Skeletal muscle cell (primary cell): ENCODE results near the gene CD109.
"Not testable (repeated sequence)": the region's sequence is repeated elsewhere in the genome, so short reads cannot be mapped to it uniquely, and the experiment has no call there.

Experiments
- DNase-seq: peaks from one replicate; pipeline ENCODE4 v3.0.0-alpha.2; 2010; ENCODE audit warnings: low read depth
- H3K4me3 ChIP-seq: 2 replicates; pipeline ENCODE4 v1.5.1; 2011; ENCODE audit warnings: low read depth, mild to moderate bottlenecking, control low read depth, low read length, moderate library complexity

The CD109 gene

DNA sequence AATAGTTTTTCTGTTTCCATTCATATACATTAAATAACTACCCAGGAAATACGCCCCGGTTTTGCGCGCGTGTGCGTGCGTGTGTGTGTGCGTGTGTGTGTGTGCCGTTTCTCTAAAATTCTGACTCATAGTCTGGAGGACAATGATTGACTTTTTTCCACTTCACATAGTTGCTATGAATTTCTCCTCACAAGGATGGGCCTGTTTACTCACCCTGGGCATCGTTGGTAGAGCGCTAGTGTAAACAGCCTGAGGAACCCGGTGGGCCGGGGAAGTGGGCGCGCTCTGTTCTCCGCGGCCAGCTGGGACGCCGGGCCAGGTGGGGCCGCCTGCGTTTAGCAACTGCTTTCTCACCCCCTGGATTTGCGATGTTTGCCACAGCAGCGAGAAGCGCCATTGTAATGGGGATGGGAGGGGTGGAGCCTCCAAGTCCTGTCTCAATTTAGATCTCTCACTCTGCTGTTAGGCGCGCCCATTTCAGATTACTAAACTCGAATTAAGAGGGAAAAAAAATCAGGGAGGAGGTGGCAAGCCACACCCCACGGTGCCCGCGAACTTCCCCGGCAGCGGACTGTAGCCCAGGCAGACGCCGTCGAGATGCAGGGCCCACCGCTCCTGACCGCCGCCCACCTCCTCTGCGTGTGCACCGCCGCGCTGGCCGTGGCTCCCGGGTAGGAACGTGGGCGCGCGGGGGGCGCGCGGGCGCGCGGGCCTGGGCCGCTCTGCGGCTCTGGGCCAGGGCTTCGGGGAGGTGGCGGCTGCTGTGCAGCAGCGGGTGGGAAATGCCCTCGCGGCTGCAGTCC is at the start of gene CD109:
Gene CD109, plus strand, starts transcription at position 585 of the 803 bp plus-strand sequence. Its CDS starts 13 bp downstream, at position 598.
- peak within 1 kb of the TSS; percentile 58 for H3K4me3 ChIP-seq
- peak; percentile 66 for DNase-seq

DNA sequence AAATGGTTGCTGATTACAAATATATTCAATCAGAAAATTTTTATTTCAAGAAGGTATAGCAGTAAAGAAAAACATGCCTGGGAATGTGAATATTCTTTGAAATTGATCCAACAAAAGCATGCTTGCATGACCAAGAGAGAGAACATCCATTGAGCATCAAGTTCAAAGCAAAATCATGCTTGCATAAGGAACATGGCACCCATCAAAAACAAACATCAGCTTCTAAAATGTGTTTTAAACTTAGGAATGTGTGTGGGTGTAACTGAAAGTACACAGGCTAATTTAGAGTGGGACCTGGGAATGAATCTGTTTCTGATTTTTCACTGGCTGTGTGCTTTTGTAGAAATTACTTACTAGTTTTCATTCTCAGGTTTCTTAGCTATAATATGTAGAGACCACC is 47.8 kb upstream of the CD109 start:
- H3K4me3 ChIP-seq = no peak overlapping the region
- peak; percentile 22 for DNase-seq

DNA sequence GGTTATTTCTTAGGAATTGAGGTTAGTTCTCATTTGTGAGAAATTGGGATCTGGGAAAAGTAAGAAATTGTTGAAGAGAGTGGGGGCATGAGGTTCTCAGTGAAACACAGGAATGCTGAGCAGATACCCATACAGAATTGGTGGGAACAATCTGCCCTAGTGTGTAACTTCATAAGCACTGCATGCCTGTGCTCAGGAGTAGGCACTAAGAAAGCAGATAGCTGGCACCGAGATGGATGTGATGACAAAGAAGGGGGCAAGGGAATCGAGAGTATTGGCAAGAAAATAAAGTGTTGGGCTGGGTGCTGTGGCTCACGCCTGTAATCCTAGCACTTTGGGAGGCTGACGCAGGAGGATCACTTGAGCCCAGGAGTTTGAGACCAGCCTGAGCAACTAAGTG is 46.2 kb upstream of the CD109 start:
- no peak for DNase-seq
- no peak overlapping the region for H3K4me3 ChIP-seq

GRCh38 chr6:73652637-73653570 is 43.1 kb upstream of the CD109 start:
- DNase-seq = no peak
- peak overlapping the region; percentile 98 for H3K4me3 ChIP-seq

DNA sequence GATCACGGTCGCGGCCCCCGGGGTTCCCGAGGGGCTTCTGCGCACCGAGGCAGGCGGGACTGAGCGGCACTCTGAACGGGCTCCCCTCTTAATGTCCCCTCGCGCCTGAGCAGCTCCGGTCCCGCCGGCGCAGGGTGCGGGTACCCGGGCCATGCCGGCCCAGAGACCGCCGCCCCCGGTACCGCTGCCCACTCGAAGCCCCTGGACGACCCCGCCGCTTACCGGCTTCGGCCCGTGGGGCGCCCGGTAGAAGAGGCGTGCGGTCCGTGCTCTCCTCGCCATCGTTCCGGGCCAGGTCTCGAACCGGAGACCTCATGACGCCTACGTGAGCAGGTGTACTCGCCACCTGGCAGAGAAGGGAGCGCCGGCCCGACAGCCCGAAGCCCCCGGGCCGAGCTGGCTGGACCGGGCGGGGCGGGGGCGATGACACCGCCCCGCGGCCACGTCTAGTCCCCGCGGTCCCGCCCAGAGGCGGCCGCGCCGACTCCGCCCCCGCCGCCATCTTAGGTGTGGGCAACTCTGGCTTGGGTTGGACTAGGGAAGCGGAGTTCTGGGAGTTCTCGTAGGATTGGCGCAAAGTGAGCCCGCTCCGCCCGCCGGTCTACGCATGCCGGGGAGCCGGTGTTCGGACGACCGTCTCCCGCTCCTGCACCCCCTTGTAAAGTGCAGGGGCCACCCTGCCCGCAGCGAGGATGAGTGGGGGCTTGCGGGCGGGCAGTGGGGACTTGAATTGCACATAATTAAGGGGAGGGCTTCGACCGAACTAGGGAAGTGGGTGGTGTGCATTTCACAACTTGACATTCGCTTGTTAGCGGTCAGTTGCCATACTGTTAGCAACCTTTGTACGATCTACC is 42.2 kb upstream of the CD109 start, which contains the start of gene SLC17A5:
Gene SLC17A5, minus strand, starts transcription at position 422 of the 854 bp plus-strand sequence. Its CDS starts 106 bp downstream, at position 316.
- peak within 1 kb of the TSS; percentile 98 for H3K4me3 ChIP-seq
- peak; percentile 78 for DNase-seq

GRCh38 chr6:73655341-73655917 is 40.6 kb upstream of the CD109 start:
- no peak for DNase-seq
- H3K4me3 ChIP-seq = no peak overlapping the region

DNA sequence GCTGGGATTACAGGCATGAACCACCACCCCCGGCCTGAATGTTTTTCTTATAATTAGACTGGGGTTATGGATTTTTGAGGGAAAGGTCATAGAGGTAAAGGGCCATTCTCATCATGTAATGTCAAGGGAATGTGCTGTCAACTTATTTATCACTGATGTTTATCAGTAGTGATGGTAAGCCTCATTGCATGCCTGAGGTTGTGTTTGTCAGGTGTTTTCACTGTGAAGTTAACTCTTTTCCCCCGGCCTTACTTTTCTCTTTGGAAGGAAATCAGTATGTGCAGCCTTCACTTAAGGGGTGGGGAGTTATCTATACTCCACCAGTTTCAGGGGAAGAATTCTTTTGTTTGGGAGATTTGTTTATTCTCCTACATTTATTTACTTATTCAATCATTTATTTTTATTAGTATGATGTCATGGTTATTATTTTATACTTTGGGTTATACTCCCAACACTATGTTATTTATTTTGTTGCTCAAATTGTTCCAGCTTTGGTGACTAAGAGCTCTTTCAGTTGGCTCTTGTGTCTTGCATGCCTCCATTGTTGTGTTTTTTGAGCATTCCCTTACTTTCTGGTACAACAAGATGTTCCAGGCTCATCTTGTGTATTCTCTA is 39.4 kb upstream of the CD109 start:
- H3K4me3 ChIP-seq = no peak overlapping the region
- no peak for DNase-seq

DNA sequence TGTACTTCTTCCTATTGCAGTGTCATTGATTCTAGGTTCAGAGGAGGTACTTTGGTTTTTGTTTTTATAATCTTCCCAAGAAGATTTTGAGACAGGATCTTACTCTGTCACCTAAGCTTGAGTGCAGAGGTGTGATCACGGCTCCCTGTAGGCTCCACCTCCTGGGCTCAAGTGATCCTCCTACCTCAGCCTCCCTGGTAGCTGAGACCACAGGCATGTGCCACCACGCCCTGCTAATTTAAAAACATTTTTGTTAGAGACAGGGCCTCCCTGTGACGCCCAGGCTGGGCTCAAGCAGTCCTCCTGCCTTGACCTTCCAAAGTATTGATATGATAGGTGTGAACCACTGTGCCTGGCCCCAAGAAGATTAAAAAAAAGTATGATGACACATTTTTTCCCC is 38.8 kb upstream of the CD109 start:
- DNase-seq = no peak
- no peak overlapping the region for H3K4me3 ChIP-seq

- no peak overlapping the region for H3K4me3 ChIP-seq
- no peak for DNase-seq
Measured at GRCh38 chr6:73664701-73665100, 31.3 kb upstream of the CD109 start.

DNA sequence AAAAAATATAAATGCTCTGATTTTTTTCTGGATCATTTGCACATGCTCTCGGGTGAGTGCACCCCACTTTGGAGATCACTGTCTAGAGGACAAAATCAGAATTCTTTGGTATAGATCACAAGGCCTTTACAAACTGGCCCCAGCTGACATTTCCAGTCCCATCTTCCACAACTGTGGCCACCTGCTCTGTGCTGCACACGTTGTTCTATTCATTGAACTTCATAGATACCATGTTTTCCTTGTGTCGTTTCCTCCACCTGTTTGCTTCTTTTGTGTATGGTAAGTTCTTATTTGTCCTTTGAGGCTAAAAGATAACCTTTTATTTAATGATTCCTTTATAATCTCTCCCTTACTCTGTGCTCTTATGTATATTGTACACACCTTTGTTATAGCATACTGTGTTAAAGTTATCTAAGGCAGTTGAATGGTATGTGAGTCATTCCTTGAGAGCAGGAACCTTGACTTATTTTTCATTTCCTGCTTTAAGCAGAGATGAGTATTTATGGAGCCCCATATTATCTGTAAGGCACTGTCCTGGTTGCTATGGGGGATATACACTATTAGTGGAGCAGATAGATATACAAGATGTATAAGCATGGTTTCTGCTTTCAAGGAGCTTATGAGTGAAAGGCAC is 30.2 kb upstream of the CD109 start:
- DNase-seq = no peak
- H3K4me3 ChIP-seq = no peak overlapping the region

GRCh38 chr6:73666393-73666792 is 29.6 kb upstream of the CD109 start:
- no peak overlapping the region for H3K4me3 ChIP-seq
- no peak for DNase-seq

DNA sequence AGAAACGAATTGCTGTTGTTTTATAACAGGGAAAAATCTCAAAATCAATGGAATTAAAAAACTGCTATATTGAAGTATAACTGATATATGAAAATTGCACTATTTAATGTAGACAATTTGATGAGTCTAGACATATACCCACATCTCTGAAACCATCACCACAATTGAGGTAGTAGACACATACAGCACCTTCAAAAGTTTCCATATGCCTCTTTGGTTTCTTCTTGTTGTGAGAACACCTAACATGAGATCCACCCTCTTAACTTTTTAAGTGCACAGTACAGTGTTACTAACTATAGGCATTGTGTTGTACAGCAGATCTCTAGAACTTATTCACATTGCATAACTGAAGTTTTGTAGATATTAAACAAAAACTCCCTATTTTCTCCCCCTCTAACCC is 28.2 kb upstream of the CD109 start:
- no peak for DNase-seq

GRCh38 chr6:73669005-73669404 is 27.0 kb upstream of the CD109 start:
- H3K4me3 ChIP-seq = no peak overlapping the region
- DNase-seq = no peak

More for the DNA sequence above, 28.2 kb upstream of the CD109 start:
- no peak overlapping the region for H3K4me3 ChIP-seq

DNA sequence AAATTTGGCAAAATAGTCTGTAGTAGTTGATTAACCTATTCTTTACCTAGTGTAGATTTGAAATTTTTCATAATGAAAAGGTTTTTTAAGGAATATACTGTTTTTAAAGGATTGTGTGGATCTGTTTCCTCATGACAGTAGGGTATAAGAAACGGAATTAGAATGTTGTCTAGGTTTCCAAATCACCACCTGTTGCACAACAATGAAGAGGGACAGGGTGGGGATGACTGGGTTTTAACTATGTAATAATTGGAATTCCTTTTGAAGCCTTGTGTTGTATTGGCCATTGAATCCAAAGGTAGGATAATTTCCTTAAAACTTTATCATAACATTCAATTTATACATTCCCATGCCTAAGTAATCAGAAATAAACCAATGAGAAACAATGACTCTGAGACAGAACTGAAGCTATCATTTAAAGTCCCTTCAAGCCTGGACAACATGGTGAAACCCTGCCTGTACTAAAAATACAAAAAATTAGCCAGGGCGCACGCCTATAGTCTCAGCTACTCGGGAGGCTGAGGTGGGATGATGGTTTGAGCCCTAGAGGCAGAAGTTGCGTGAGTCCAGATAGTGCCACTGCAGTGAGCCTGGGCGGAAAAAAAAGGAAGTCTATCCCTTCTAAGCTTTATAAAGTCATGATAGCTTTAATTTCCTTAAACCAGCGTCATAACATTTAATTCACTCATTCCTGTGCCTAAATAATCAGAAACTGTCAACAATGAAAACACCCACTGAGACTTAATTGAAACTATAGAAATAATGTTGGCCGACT is 23.9 kb upstream of the CD109 start:
- DNase-seq = no peak
- no peak overlapping the region for H3K4me3 ChIP-seq

- DNase-seq = no peak
- H3K4me3 ChIP-seq = no peak overlapping the region
Measured at GRCh38 chr6:73675466-73676098, 20.4 kb upstream of the CD109 start.

- no peak overlapping the region for H3K4me3 ChIP-seq
- no peak for DNase-seq
Measured at GRCh38 chr6:73679009-73679408, 17.0 kb upstream of the CD109 start.

GRCh38 chr6:73679846-73680245 is 16.2 kb upstream of the CD109 start:
- not testable (repeated sequence) for H3K4me3 ChIP-seq, DNase-seq
